ENCODE data around the gene LRRC51. TPM values are rescaled to one million over a fixed set of nuclear protein-coding genes. Genes with fewer than 3 reads are reported as not detected.

LRRC51 gene
- total and polyA plus RNA-seq, 2 of the 8 experiments (the other 6 are each of a cell fraction or from before 2014, with no cell fraction given): 7.7 to 7.9 TPM

GRCh38 chr11:72036687-72037086 is 44.0 kb upstream of the LRRC51 start (continued):
- TF ChIP-seq CHD7 (IDR thresholded peaks at IDR 0.05; ENCODE audit: insufficient replicate concordance, low read length) (no peak), TAF1 (IDR thresholded peaks at IDR 0.05; ENCODE audit: low read depth, low read length) (no peak), MAX (IDR thresholded peaks at IDR 0.05) (no peak), KDM1A (IDR thresholded peaks at IDR 0.05; ENCODE audit: borderline replicate concordance, low read length) (no peak), KDM5A (IDR thresholded peaks at IDR 0.05; ENCODE audit: low read length) (no peak), BRCA1 (IDR thresholded peaks at IDR 0.05; ENCODE audit: low read depth, low read length) (no peak), RXRA (IDR thresholded peaks at IDR 0.05; ENCODE audit: insufficient read depth, low read depth, low read length) (no peak)
